GM23248 (cell line): ENCODE results near the gene ZBED4.

Experiments
- EZH2 ChIP-seq: fragments of 200-600 bp; sonication (generic); IDR thresholded peaks from 2 replicates; pipeline ENCODE4 v1.6.1; 2018; ENCODE audit warnings: antibody characterized with exemption, mild to moderate bottlenecking; ENCODE audit not compliant: insufficient read depth, poor library complexity, severe bottlenecking
- EZH2phosphoT487 ChIP-seq: fragments of 200-600 bp; sonication (generic); IDR thresholded peaks from 2 replicates; pipeline ENCODE4 v1.6.1; 2018; ENCODE audit warnings: antibody characterized with exemption, moderate library complexity, mild to moderate bottlenecking, low read depth; ENCODE audit not compliant: insufficient read depth

DNA sequence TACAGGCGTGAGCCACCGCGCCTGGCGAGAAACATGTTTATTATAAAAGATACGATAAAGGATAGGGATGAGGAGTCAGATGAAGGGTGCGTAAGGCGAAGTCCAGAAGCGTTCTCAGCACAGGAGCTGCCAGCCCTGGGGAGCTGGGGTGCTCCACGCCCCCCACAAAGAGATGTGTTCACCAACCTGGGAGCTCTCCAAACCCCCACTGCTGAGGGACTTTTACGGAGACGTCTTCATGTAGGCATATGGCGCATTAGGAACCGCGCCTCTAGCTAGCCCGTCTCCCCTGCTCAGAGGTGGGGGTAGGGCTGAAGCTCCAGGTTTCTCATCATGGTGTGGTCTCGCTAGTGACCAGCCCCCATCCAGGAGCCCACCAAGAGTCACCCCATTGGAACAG, 8.4 kb upstream of the ZBED4 start:
- TF ChIP-seq EZH2phosphoT487 (no peak), EZH2 (no peak)
